SK-N-SH (cell line): ENCODE measurements around the gene MYLK.

ENCODE experiments used
- EZH2phosphoT487 ChIP-seq: fragments of 200-600 bp; sonication (generic); IDR thresholded peaks from 2 replicates; pipeline ENCODE4 v1.6.1; 2017; ENCODE audit warnings: low read depth, mixed run types, mild to moderate bottlenecking, antibody characterized with exemption, moderate library complexity, borderline replicate concordance
- GABPA ChIP-seq: IDR thresholded peaks from 2 replicates; pipeline ENCODE4 v1.4.0; 2012; ENCODE audit warnings: low read depth, mild to moderate bottlenecking
- RAD21 ChIP-seq: IDR thresholded peaks from 2 replicates; pipeline ENCODE4 v1.6.1; 2012; ENCODE audit warnings: mild to moderate bottlenecking, low read length
- SMC3 ChIP-seq: IDR thresholded peaks from 2 replicates; pipeline ENCODE4 v1.6.1; 2012; ENCODE audit warnings: low read depth, low read length, improper control_type of control experiment
- TCF12 ChIP-seq: IDR thresholded peaks from 2 replicates; pipeline ENCODE4 v1.4.0; 2012
- TF ChIP-seq, protein P1 (sequence below): fragments of 200-600 bp; sonication (generic); IDR thresholded peaks from 2 replicates; pipeline ENCODE4 v1.6.1; 2017; ENCODE audit warnings: antibody characterized with exemption, mild to moderate bottlenecking, moderate library complexity
- TF ChIP-seq, protein P2 (sequence below): IDR thresholded peaks from 2 replicates; pipeline ENCODE4 v1.6.1; 2012; ENCODE audit warnings: mild to moderate bottlenecking, low read depth, low read length, moderate library complexity

DNA sequence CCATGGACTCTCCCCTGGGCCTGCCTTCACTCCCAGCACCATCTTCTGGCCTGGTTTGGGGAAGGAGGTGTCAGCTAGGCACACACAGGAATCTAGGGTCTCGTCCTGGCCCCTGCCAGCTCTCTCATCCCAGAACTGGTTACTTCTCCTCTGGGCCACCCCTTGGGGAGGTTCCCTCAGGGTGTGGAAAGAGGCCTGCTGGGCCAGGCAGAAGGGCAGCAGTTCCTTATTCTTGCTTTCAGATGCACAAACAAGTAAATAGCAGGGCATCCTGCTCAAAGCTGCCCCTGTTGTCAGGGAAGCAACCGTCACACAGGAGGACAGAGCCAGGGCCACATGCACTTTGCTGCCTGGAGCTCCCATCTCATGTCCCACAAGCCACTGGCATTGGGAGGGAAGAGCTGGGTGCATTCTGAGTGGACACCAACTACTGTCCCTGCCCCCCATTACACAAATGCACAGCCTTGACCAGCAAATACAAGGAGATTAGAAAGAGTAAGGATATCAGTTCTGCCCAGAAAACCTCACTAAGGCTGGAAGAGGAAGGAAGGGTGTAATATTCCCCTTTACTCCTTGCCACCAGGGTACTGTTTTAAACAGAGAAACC is 190.4 kb downstream of the MYLK start:
- TF ChIP-seq SMC3 (no peak), TCF12 (no peak), EZH2phosphoT487 (no peak), GABPA (no peak), RAD21 (no peak)
- TF ChIP-seq, protein P1, sequence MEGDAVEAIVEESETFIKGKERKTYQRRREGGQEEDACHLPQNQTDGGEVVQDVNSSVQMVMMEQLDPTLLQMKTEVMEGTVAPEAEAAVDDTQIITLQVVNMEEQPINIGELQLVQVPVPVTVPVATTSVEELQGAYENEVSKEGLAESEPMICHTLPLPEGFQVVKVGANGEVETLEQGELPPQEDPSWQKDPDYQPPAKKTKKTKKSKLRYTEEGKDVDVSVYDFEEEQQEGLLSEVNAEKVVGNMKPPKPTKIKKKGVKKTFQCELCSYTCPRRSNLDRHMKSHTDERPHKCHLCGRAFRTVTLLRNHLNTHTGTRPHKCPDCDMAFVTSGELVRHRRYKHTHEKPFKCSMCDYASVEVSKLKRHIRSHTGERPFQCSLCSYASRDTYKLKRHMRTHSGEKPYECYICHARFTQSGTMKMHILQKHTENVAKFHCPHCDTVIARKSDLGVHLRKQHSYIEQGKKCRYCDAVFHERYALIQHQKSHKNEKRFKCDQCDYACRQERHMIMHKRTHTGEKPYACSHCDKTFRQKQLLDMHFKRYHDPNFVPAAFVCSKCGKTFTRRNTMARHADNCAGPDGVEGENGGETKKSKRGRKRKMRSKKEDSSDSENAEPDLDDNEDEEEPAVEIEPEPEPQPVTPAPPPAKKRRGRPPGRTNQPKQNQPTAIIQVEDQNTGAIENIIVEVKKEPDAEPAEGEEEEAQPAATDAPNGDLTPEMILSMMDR: no peak
- TF ChIP-seq, protein P2, sequence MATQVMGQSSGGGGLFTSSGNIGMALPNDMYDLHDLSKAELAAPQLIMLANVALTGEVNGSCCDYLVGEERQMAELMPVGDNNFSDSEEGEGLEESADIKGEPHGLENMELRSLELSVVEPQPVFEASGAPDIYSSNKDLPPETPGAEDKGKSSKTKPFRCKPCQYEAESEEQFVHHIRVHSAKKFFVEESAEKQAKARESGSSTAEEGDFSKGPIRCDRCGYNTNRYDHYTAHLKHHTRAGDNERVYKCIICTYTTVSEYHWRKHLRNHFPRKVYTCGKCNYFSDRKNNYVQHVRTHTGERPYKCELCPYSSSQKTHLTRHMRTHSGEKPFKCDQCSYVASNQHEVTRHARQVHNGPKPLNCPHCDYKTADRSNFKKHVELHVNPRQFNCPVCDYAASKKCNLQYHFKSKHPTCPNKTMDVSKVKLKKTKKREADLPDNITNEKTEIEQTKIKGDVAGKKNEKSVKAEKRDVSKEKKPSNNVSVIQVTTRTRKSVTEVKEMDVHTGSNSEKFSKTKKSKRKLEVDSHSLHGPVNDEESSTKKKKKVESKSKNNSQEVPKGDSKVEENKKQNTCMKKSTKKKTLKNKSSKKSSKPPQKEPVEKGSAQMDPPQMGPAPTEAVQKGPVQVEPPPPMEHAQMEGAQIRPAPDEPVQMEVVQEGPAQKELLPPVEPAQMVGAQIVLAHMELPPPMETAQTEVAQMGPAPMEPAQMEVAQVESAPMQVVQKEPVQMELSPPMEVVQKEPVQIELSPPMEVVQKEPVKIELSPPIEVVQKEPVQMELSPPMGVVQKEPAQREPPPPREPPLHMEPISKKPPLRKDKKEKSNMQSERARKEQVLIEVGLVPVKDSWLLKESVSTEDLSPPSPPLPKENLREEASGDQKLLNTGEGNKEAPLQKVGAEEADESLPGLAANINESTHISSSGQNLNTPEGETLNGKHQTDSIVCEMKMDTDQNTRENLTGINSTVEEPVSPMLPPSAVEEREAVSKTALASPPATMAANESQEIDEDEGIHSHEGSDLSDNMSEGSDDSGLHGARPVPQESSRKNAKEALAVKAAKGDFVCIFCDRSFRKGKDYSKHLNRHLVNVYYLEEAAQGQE: no peak
